Stimulated activated CD4-positive, alpha-beta T cell treated with anti-CD3 and anti-CD28 coated beads, Interleukin-1b, Interleukin-23, amount 100 ng/mL, for 24 hours (primary cell): Measurements from ENCODE around the gene ARHGAP5.

ENCODE experiments used
- DNase-seq, 4 experiments: peaks; one replicate each; pipeline ENCODE4 v3.0.0-alpha.2; 2020; ENCODE audit warnings: low read depth in 4 of 4, low spot score in 1 of 4

ARHGAP5 gene

GRCh38 chr14:32167907-32168306 is 90.8 kb downstream of the ARHGAP5 start:
- DNase-seq, result no peak

GRCh38 chr14:32169191-32169590 is 92.1 kb downstream of the ARHGAP5 start:
- DNase-seq, result no peak

GRCh38 chr14:32171469-32171868 is 94.4 kb downstream of the ARHGAP5 start:
- DNase-seq, result no peak

GRCh38 chr14:32183151-32184058 is 106.3 kb downstream of the ARHGAP5 start:
- no peak for DNase-seq

- DNase-seq, result no peak
Observed at GRCh38 chr14:32185097-32185496, 108.0 kb downstream of the ARHGAP5 start.

- DNase-seq, result no peak
Observed at GRCh38 chr14:32186248-32186647, 109.1 kb downstream of the ARHGAP5 start.

- no peak for DNase-seq
Observed at GRCh38 chr14:32189811-32190210, 112.7 kb downstream of the ARHGAP5 start.

- DNase-seq, result no peak
Observed at GRCh38 chr14:32190673-32191072, 113.6 kb downstream of the ARHGAP5 start.

GRCh38 chr14:32192712-32193373 is 115.7 kb downstream of the ARHGAP5 start:
- no peak for DNase-seq

GRCh38 chr14:32193532-32193931 is 116.4 kb downstream of the ARHGAP5 start:
- no peak for DNase-seq

GRCh38 chr14:32195636-32196035 is 118.5 kb downstream of the ARHGAP5 start:
- no peak for DNase-seq

- DNase-seq, result no peak
Observed at GRCh38 chr14:32197919-32198318, 120.8 kb downstream of the ARHGAP5 start.

GRCh38 chr14:32200368-32201192 is 123.5 kb downstream of the ARHGAP5 start:
- DNase-seq, result no peak

GRCh38 chr14:32201193-32201815 is 124.2 kb downstream of the ARHGAP5 start:
- peak; percentile 46 to 71 (median 56) for DNase-seq

GRCh38 chr14:32201816-32202490 is 124.8 kb downstream of the ARHGAP5 start, which contains the start of gene RNU6-7:
RNU6-7 (plus strand) TSS chr14:32202045.
- peak in 1 of 4 experiments; percentile 11 for DNase-seq

GRCh38 chr14:32202491-32202997 is 125.4 kb downstream of the ARHGAP5 start:
- DNase-seq, result no peak

- peak; percentile 62 to 79 (median 71) for DNase-seq
Observed at GRCh38 chr14:32202998-32203882, 126.1 kb downstream of the ARHGAP5 start, which contains the start of gene RNU6-8. RNU6-8 (minus strand) TSS chr14:32203269.

- DNase-seq, result no peak
Observed at GRCh38 chr14:32203928-32204357, 126.8 kb downstream of the ARHGAP5 start.

GRCh38 chr14:32205554-32205953 is 128.4 kb downstream of the ARHGAP5 start:
- no peak for DNase-seq
